Measurements from ENCODE around the gene CCM2. TPM values are rescaled to one million over a fixed set of nuclear protein-coding genes. Genes with fewer than 3 reads are reported as not detected.

The CCM2 gene
- total and polyA plus RNA-seq, 7 donors, result 33.3 to 110 (median 49.9) TPM

DNA sequence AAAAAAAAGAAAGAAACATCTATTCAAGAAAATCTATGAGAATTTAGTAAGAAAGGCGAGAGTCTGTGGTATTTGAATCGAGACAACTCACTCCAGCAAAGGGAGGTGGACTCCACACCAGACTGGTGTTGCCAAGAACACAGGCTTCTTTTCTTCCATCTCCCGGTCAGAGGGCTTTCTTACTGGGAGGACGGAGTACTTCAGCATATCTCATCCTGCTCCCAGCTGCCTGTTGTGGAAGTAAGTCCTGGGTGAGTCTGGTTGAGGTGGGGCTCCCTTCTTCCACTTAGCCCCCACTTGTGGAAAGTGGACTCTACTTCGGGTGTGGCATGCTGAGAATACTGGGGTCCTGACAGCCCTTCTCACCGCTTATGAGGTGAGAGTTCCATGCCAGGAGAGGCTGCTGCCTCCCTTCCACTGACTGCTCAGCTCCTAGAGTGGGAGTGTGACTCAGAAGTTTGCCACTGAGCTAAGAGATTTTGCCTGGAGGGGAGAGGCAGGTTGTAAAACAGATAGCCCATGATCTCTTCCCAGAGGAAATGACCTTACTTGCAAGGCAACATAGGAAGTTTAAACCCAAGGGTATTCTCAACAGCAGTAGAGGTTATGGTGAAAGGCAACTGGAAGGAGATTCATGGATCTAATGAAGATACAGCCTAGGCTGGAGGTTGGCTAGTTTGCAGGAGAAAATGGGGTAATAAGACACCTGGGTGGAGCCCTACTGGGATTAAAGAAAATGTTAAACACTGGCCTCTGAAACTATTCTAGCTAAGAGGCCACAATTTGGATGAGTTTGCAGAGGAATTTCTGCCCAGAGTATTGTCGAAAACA, 92.3 kb downstream of the CCM2 start:
- TF ChIP-seq, protein P1, sequence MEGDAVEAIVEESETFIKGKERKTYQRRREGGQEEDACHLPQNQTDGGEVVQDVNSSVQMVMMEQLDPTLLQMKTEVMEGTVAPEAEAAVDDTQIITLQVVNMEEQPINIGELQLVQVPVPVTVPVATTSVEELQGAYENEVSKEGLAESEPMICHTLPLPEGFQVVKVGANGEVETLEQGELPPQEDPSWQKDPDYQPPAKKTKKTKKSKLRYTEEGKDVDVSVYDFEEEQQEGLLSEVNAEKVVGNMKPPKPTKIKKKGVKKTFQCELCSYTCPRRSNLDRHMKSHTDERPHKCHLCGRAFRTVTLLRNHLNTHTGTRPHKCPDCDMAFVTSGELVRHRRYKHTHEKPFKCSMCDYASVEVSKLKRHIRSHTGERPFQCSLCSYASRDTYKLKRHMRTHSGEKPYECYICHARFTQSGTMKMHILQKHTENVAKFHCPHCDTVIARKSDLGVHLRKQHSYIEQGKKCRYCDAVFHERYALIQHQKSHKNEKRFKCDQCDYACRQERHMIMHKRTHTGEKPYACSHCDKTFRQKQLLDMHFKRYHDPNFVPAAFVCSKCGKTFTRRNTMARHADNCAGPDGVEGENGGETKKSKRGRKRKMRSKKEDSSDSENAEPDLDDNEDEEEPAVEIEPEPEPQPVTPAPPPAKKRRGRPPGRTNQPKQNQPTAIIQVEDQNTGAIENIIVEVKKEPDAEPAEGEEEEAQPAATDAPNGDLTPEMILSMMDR (IDR thresholded peaks at IDR 0.05), result no peak
- DNase-seq (no peak), ATAC-seq (no peak)
- Histone ChIP-seq H3K36me3 (ENCODE audit: insufficient read depth in 1 of 2, low read depth in 1 of 2) (peaks cover 0 to 1% of the 10 kb centered on the region in 2 donors), H3K27ac (no peak overlapping the region), H3K4me3 (no peak overlapping the region), H3K9me3 (no peaks in the 10 kb centered on the region), H3K4me1 (no peaks in the 10 kb centered on the region), H3K27me3 (ENCODE audit: insufficient read depth in 3 of 3, low read length in 2 of 3) (peaks cover 0 to 8% (median 0%) of the 10 kb centered on the region in 3 donors)
- 59 to 63% (median 59%) methylated on average over 7 of the region's 7 CpGs for WGBS, 3 donors
- intact Hi-C loops (cut with DNase I), result loop anchor here in 1 of 2 donors (5.0 kb wide), 1 partner anchor 85 kb away; no protein-coding TSS in a partner anchor

DNA sequence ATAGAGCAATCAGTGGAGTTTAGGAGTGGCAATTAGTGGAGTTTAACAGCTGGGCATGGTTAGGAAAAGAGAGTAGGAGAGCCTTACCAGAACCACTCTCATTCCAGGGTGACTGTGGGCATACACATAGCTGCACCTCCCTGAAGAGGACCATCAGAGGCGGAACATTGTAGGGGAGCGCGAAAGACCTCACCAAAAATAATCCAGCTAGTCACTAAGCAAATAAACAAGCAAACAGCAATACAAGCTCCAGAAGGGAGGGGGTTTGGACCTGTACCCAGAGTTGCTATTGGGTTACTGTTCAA, 92.9 kb downstream of the CCM2 start:
- Histone ChIP-seq H3K4me1 (no peaks in the 10 kb centered on the region), H3K9me3 (no peaks in the 10 kb centered on the region), H3K27ac (no peak overlapping the region), H3K36me3 (ENCODE audit: insufficient read depth in 1 of 2, low read depth in 1 of 2) (peaks cover 0 to 7% of the 10 kb centered on the region in 2 donors), H3K27me3 (ENCODE audit: insufficient read depth in 3 of 3, low read length in 2 of 3) (peaks cover 0 to 8% (median 0%) of the 10 kb centered on the region in 3 donors), H3K4me3 (no peak overlapping the region)
- ATAC-seq, result no peak
- TF ChIP-seq, protein P1 (IDR thresholded peaks at IDR 0.05), result no peak
- peak in 1 of 2 donors; percentile 12 for DNase-seq
- 72 to 86% (median 79%) methylated on average over 3 of the region's 3 CpGs for WGBS, 3 donors
- intact Hi-C loops (cut with DNase I), result loop anchor here in 1 of 2 donors (5.0 kb wide), 1 partner anchor 86 kb away; no protein-coding TSS in a partner anchor

DNA sequence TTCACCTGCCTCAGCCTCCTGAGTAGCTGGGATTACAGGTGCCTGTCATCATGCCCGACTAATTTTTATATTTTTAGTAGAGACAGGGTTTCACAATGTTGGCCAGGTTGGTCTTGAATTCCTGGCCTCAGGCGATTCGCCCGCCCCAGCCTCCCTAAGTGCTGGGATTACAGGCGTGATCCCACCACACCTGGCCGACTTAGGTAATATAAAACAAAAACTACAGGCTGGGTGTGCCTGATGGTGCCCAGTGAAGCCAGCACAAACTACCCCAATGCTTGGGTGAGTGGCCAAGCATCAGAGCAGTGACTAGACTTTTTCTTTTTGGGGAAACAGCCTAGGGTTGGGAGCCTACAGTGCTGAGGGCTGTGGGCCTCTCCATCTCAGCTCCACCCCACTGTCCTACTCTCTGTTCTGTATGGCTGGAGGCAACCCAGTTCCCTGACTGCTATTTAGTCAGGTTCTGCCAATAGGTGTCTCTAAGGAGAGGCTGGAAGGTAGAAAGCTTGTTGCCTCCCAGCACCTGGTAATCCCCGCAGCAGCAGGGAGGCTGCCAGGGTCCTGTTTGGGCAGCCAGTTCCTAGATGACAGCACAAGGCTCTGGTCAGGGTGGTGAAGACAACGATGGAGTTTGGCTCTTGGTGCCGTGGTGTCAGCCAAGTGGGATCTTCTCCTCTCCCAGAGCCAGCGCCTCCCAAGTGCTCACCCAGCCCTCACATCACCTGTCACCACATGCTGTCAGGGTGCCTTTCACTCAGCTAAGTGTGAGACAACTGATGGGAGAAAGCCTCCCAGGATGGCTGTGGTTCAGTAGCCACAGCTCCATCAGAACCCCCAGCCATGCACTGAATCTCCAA, 99.2 kb downstream of the CCM2 start:
- ATAC-seq (peak; percentile 25 to 54 (median 38)), DNase-seq (peak in 1 of 2 donors; percentile 42)
- no peaks in the 10 kb centered on the region for H3K27me3 ChIP-seq (ENCODE audit: insufficient read depth in 3 of 3, low read length in 2 of 3)
- intact Hi-C loops (cut with DNase I), result no loop called here
- H3K36me3 ChIP-seq (ENCODE audit: insufficient read depth in 1 of 2, low read depth in 1 of 2), result peaks cover 6 to 70% of the 10 kb centered on the region in 2 donors
- no peak overlapping the region for H3K27ac ChIP-seq
- no peak overlapping the region for H3K4me3 ChIP-seq
- 61 to 68% (median 62%) methylated on average over 10 of the region's 10 CpGs for WGBS, 3 donors
- TF ChIP-seq, protein P1 (IDR thresholded peaks at IDR 0.05), result no peak
- H3K9me3 ChIP-seq, result no peaks in the 10 kb centered on the region
- no peaks in the 10 kb centered on the region for H3K4me1 ChIP-seq

DNA sequence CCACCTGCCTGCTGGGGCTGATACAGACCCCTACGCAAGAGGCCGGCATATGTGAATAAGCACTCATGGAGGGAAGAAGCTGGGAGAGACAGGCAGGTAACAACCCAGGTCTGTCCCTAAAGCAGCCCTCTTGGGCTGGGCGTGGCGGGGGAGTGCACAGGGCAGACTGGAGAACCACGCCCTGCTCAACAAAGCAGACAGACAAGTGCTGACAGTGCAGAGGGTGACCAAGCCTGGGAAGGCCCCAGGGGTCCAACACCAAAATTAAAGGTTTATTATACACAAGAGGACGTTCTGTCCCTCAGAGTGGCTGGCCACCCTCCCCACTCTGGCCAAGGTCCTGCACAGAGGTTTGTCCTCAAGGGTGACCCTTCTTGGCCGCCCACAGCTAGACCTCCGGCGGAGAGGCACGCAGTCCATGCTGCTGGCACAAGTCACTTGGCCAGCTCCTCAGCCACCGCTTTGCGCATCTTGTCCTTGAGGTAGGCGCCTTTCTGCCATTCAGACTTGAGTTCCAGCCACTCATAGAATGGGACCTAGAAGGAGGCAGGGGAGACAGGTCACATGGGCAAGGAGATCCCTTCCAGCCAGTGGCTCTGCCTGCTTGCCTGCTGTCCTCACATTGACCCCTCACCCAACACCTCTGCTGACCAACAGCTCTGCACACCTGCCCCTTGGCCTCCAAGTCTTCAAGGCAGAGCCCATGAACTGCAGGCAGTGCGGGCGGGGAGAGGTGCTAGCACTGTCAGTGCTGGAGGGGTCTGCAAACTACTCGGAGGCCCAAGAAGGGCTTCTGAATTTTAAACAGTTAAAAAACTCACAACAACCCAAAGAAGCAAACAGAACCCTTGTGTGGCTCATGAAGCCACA, 100.1 kb downstream of the CCM2 start:
- H3K27me3 ChIP-seq (ENCODE audit: insufficient read depth in 3 of 3, low read length in 2 of 3), result no peaks in the 10 kb centered on the region
- 88 to 94% (median 90%) methylated on average over 16 of the region's 16 CpGs for WGBS, 3 donors
- ATAC-seq (no peak), DNase-seq (peak in 1 of 2 donors; percentile 40)
- TF ChIP-seq, protein P1 (IDR thresholded peaks at IDR 0.05), result no peak
- no peaks in the 10 kb centered on the region for H3K9me3 ChIP-seq
- intact Hi-C loops (cut with DNase I), result no loop called here
- H3K4me3 ChIP-seq, result no peak overlapping the region
- H3K36me3 ChIP-seq (ENCODE audit: insufficient read depth in 1 of 2, low read depth in 1 of 2), result peaks cover 15 to 79% of the 10 kb centered on the region in 2 donors
- no peaks in the 10 kb centered on the region for H3K4me1 ChIP-seq
- no peak overlapping the region for H3K27ac ChIP-seq
